HepG2 (cell line): ENCODE results near the gene RNF175. TPM values are rescaled to one million over a fixed set of nuclear protein-coding genes. Genes with fewer than 3 reads are reported as not detected.

Source experiments
- ATAC-seq: fragments of 200-7000 bp; cut with Tn5 transposase; 3 replicates; pipeline ENCODE4 v1.9.1; 2020; ENCODE audit warnings: mild to moderate bottlenecking, moderate library complexity
- BruUV-seq: library from RNA; stranded (reverse); fragments of 400-500 nt; replicated peaks from 2 replicates; lab custom pipeline; 2021; lab: Mats Ljungman, UMichigan
- CTCF ChIA-PET: fragments of 300-600 bp; formaldehyde crosslinking; extraction: SDS; loops from one replicate; lab custom pipeline; 2021; ENCODE audit warnings: low total read pairs, inconsistent platforms, low intra/inter-chr PET ratio; lab: Yijun Ruan, JAX
- POLR2A ChIA-PET: fragments of 350-600 bp; sonication (Branson Sonifier 250); formaldehyde crosslinking; loops from one replicate; lab custom pipeline; 2020; ENCODE audit warnings: antibody characterized with exemption, inconsistent platforms; lab: Yijun Ruan, JAX
- DNase-seq: peaks from one replicate; pipeline ENCODE4 v3.0.0-alpha.2; 2015; ENCODE audit warnings: low spot score
- FAIRE-seq: peaks from 3 replicates; lab custom pipeline; 2011; peaks lifted over from hg19 to GRCh38; lab: Jason Lieb, UNC
- H2AFZ ChIP-seq: one replicate; pipeline ENCODE4 v1.6.1; 2011; ENCODE audit warnings: low read length, inconsistent platforms
- H3K27ac ChIP-seq: fragments of 300-600 bp; 3 replicates; pipeline ENCODE4 v1.8.0; 2011; ENCODE audit warnings: mixed run types, mild to moderate bottlenecking, mixed read lengths, low read length, inconsistent platforms; ENCODE audit not compliant: insufficient read depth; ENCODE audit errors: extremely low read length
- H3K27me3 ChIP-seq, 2 experiments: fragments of 200-600 bp in 1 of 2; 2 replicates in 1 of 2; 3 replicates in 1 of 2; pipeline versions ENCODE4 v1.6.0 to v1.8.0; 2011; ENCODE audit warnings: low read length in 2 of 2, mild to moderate bottlenecking in 2 of 2, moderate library complexity in 2 of 2, inconsistent platforms in 1 of 2; ENCODE audit not compliant: insufficient read depth in 2 of 2, control insufficient read depth in 1 of 2
- H3K36me3 ChIP-seq, 2 experiments: fragments of 200-600 bp in 1 of 2; replicated peaks in 1 of 2; 2 replicates in 1 of 2; 3 replicates in 1 of 2; pipeline versions ENCODE4 v1.5.1 to v1.8.0; 2011; ENCODE audit warnings: low read length in 2 of 2, inconsistent platforms in 1 of 2; ENCODE audit not compliant: insufficient read depth in 2 of 2, control insufficient read depth in 1 of 2
- H3K4me1 ChIP-seq: 2 replicates; pipeline ENCODE4 v1.5.1; 2012; ENCODE audit warnings: low read length, inconsistent platforms; ENCODE audit not compliant: insufficient read depth
- H3K4me2 ChIP-seq: 2 replicates; pipeline ENCODE4 v1.6.0; 2011; ENCODE audit warnings: low read depth, low read length, inconsistent platforms
- H3K4me3 ChIP-seq, 3 experiments: fragments of 200-600 bp in 1 of 3; sonication (generic), shearing (Covaris generic) in 1 of 3; replicated peaks in 1 of 3; 2 replicates each; pipeline ENCODE4 v1.5.1; 2011 to 2016; ENCODE audit warnings: low read length in 3 of 3, inconsistent platforms in 2 of 3, low read depth in 2 of 3, mild to moderate bottlenecking in 2 of 3, control low read depth in 1 of 3, mixed read lengths in 1 of 3; ENCODE audit not compliant: insufficient read depth in 1 of 3
- H3K79me2 ChIP-seq: one replicate; pipeline ENCODE4 v1.6.1; 2011; ENCODE audit warnings: low read length, inconsistent platforms; ENCODE audit not compliant: insufficient read depth
- H3K9ac ChIP-seq: 2 replicates; pipeline ENCODE4 v1.6.0; 2011; ENCODE audit warnings: mild to moderate bottlenecking, low read depth, low read length, inconsistent platforms; ENCODE audit not compliant: insufficient read depth
- H3K9me3 ChIP-seq: 2 replicates; pipeline ENCODE4 v1.5.1; 2012; ENCODE audit warnings: mild to moderate bottlenecking, low read length
- H4K20me1 ChIP-seq: 2 replicates; pipeline ENCODE4 v1.6.0; 2011; ENCODE audit warnings: inconsistent platforms, mild to moderate bottlenecking, low read length, moderate library complexity; ENCODE audit not compliant: insufficient read depth
- ATF7 ChIP-seq, 2 experiments: fragments of 450-650 bp in 1 of 2; sonication (generic) in 1 of 2; formaldehyde crosslinking in 1 of 2; IDR thresholded peaks; 2 replicates each; pipeline versions ENCODE4 v1.4.0 to v1.6.1; 2016 to 2020; ENCODE audit warnings: antibody characterized with exemption in 1 of 2, mild to moderate bottlenecking in 1 of 2, missing genetic modification reagents in 1 of 2
- CREB1 ChIP-seq, 2 experiments: fragments of 450-650 bp in 1 of 2; IDR thresholded peaks; 2 replicates each; pipeline ENCODE4 v1.6.1; 2016 to 2017; ENCODE audit warnings: control low read depth in 1 of 2, mild to moderate bottlenecking in 1 of 2, missing compliant biosample characterization in 1 of 2, missing genetic modification characterization in 1 of 2
- MYPOP ChIP-seq: sonication (generic); formaldehyde crosslinking; IDR thresholded peaks from 2 replicates; pipeline ENCODE4 v1.8.1; 2023; ENCODE audit warnings: mild to moderate bottlenecking, moderate library complexity, missing genetic modification reagents
- REPIN1 ChIP-seq: sonication (generic); formaldehyde crosslinking; IDR thresholded peaks from 2 replicates; pipeline ENCODE4 v1.8.0; 2022; ENCODE audit warnings: missing genetic modification reagents, low read depth, mild to moderate bottlenecking, borderline replicate concordance
- ZNF207 ChIP-seq: fragments of 450-650 bp; IDR thresholded peaks from 2 replicates; pipeline ENCODE4 v1.6.1; 2016; ENCODE audit warnings: antibody characterized with exemption, borderline replicate concordance
- ZNF354B ChIP-seq: sonication (generic); formaldehyde crosslinking; IDR thresholded peaks from 2 replicates; pipeline ENCODE4 v1.8.0; 2022; ENCODE audit warnings: mild to moderate bottlenecking, missing genetic modification reagents
- ZNF407 ChIP-seq: sonication (generic); formaldehyde crosslinking; IDR thresholded peaks from one replicate; pipeline ENCODE4 v1.5.1; 2020; ENCODE audit warnings: mild to moderate bottlenecking, missing genetic modification reagents; ENCODE audit errors: not compliant biosample characterization
- WGBS: methylation state at CpG from one replicate; pipeline ENCODE4 v1.1.6; 2017; ENCODE audit warnings: low lambda C conversion rate; 5-methylcytosine and 5-hydroxymethylcytosine counted together
- in situ Hi-C: cut with HindIII; loops from 2 replicates; pipeline ENCODE4 v1.10.0; 2017; ENCODE audit warnings: low pct_unique_long_range_greater_than_20kb; ENCODE audit not compliant: extremely low pct_ligation_motif_present
- intact Hi-C: fragments of 100-400 bp; cut with micrococcal nuclease; formaldehyde crosslinking; loops from one replicate; pipeline ENCODE4 v1.10.0; 2022; ENCODE audit not compliant: unreplicated experiment
- polyA plus RNA-seq, 8 experiments: library from polyadenylated mRNA; depleted of rRNA in 3 of 8; stranded (reverse) in 7 of 8; unstranded in 1 of 8; fragments of >200 nt; fragmentation: Illumina TruSeq in 4 of 8; extraction: Trizol in 4 of 8; gene quantifications; 2 replicates each; pipeline versions ENCODE4 v1.2.1 to v1.2.3, GENCODE V29; 2011 to 2016; ENCODE audit warnings: low read depth in 4 of 8, missing spikeins in 1 of 8, mixed read lengths in 1 of 8; ENCODE audit not compliant: insufficient read depth in 1 of 8
- total RNA-seq, 5 experiments: library from RNA; depleted of rRNA; stranded (reverse); fragments of >200 nt; fragmentation: Illumina TruSeq; extraction: Trizol; gene quantifications; 2 replicates each; pipeline ENCODE4 v1.2.3, GENCODE V29; 2016; ENCODE audit warnings: low read depth in 1 of 5
- TF ChIP-seq, protein P1 (sequence below): sonication (generic); formaldehyde crosslinking; IDR thresholded peaks from 2 replicates; pipeline ENCODE4 v1.8.0; 2022; ENCODE audit warnings: mild to moderate bottlenecking, missing genetic modification reagents

The RNF175 gene
- total and polyA plus RNA-seq, 2 of the 13 experiments (the other 11 are each of a cell fraction or from before 2014, with no cell fraction given): not detected

GRCh38 chr4:153791746-153792617 lies 32.2 kb upstream of the RNF175 start:
- Histone ChIP-seq H3K27me3 (peaks cover 2 to 27% of the 10 kb centered on the region in 2 experiments; a peak in 4 of 5 replicates), H3K36me3 (no peaks in the 10 kb centered on the region), H4K20me1 (no peaks in the 10 kb centered on the region), H2AFZ (no peak overlapping the region), H3K4me1 (no peaks in the 10 kb centered on the region), H3K4me3 (no peak overlapping the region), H3K9me3 (no peaks in the 10 kb centered on the region), H3K79me2 (no peaks in the 10 kb centered on the region), H3K9ac (no peak overlapping the region), H3K27ac (no peak overlapping the region), H3K4me2 (no peak overlapping the region)
- ChIA-PET CTCF (no interaction called here), POLR2A (no interaction called here)
- no peak for FAIRE-seq
- 67% methylated on average over 29 of the region's 37 CpGs for WGBS
- BruUV-seq: no TSS peak
- ATAC-seq: no peak
- no peak for DNase-seq
- in situ Hi-C loops: no loop called here
- TF ChIP-seq ZNF354B (CRISPR knock-in tag) (no peak), CREB1 (IDR thresholded peaks at IDR 0.05) (peak; percentile 90), CREB1 (CRISPR knock-in tag; IDR thresholded peaks at IDR 0.05) (no peak), REPIN1 (CRISPR knock-in tag) (no peak), ZNF407 (no peak), ATF7 (IDR thresholded peaks at IDR 0.05) (peak; percentile 89), ATF7 (CRISPR knock-in tag; IDR thresholded peaks at IDR 0.05) (no peak), ZNF207 (no peak), MYPOP (CRISPR knock-in tag) (no peak)
- TF ChIP-seq, protein P1, sequence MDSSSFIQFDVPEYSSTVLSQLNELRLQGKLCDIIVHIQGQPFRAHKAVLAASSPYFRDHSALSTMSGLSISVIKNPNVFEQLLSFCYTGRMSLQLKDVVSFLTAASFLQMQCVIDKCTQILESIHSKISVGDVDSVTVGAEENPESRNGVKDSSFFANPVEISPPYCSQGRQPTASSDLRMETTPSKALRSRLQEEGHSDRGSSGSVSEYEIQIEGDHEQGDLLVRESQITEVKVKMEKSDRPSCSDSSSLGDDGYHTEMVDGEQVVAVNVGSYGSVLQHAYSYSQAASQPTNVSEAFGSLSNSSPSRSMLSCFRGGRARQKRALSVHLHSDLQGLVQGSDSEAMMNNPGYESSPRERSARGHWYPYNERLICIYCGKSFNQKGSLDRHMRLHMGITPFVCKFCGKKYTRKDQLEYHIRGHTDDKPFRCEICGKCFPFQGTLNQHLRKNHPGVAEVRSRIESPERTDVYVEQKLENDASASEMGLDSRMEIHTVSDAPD (CRISPR knock-in tag): no peak
- intact Hi-C loops: no loop called here
